Heart left ventricle (tissue), 13 donors: ENCODE measurements around the gene SVEP1.

ENCODE experiments used
- POLR2A ChIP-seq, 2 donors: fragments of 450-650 bp; IDR thresholded peaks; one replicate each; pipeline ENCODE4 v1.6.1; 2017; ENCODE audit warnings: antibody characterized with exemption in 2 of 2, mild to moderate bottlenecking in 2 of 2, moderate library complexity in 2 of 2
- TF ChIP-seq, protein P1 (sequence below), 12 donors: fragments of 200-600 bp; sonication (generic) in 4 of 12; IDR thresholded peaks; one replicate each; pipeline versions ENCODE4 v1.5.0 to v1.8.0; 2018 to 2022; ENCODE audit warnings: antibody characterized with exemption in 12 of 12, mild to moderate bottlenecking in 5 of 12
- donor health status: ischemic (EF 13 %, LVEDD 7.1; RV severe dilation, severe dysfunction).
- donor health status: DM: no; HTN: yes; CAD: no.
- donor health status: DM: no; HTN: no; CAD: no.
- donor health status: ischemic (EF 25% LVEDD 6.9; RV normal size, moderate dysfunction).
- donor health status: ischemic (EF 25% LVEDD 5.7; RV mildly dilated, moderate dysfunction).
- donor health status: ischemic (EF 35%, LVEDD 5.7; RV mildly dilated, moderate dysfunction).
- donor health status: nonischemic (EF 11% LVEDD 7.7; RV severe dilation, severe dysfunction).
- donor health status: DM: yes; HTN: yes; CAD: no.
- donor health status: PGD.
- donor health status: ischemic (EF 29% LVEDD 5.4; RV normal size, mild dysfunction).
- donor health status: nonischemic (EF 23%, LVEDD 6.1; RV moderate dilation, normal function).

DNA sequence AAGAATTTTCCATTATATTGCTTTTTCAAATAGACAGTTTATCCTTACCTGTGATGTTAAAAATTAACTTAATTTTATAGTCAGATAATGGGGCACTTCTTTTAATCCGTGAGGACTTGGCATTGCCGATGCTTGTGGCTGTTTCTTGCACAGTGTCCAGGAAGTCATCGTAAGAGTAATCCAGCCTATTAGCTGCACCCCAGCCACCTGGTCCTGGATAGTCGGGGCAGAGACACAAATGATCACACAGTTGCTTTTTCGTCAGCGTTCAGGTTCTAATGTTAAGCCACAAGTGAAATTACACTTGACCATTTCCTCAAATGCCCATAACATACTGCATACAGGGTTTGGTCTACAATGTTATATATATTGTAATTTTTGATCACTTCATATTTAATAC, 107.4 kb downstream of the SVEP1 start:
- TF ChIP-seq, protein P1, sequence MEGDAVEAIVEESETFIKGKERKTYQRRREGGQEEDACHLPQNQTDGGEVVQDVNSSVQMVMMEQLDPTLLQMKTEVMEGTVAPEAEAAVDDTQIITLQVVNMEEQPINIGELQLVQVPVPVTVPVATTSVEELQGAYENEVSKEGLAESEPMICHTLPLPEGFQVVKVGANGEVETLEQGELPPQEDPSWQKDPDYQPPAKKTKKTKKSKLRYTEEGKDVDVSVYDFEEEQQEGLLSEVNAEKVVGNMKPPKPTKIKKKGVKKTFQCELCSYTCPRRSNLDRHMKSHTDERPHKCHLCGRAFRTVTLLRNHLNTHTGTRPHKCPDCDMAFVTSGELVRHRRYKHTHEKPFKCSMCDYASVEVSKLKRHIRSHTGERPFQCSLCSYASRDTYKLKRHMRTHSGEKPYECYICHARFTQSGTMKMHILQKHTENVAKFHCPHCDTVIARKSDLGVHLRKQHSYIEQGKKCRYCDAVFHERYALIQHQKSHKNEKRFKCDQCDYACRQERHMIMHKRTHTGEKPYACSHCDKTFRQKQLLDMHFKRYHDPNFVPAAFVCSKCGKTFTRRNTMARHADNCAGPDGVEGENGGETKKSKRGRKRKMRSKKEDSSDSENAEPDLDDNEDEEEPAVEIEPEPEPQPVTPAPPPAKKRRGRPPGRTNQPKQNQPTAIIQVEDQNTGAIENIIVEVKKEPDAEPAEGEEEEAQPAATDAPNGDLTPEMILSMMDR (IDR thresholded peaks at IDR 0.05): no peak
- TF ChIP-seq POLR2A (IDR thresholded peaks at IDR 0.05): no peak
